Myocyte (in vitro differentiated cells): ENCODE results near the gene CDCA7. TPM values are rescaled to one million over a fixed set of nuclear protein-coding genes. Genes with fewer than 3 reads are reported as not detected.
"Not testable (repeated sequence)": the region's sequence is repeated elsewhere in the genome, so short reads cannot be mapped to it uniquely, and the experiment has no call there.

Experiments
- DNase-seq: peaks from one replicate; pipeline ENCODE4 v3.0.0-alpha.2; 2012; ENCODE audit warnings: low read depth
- total RNA-seq: library from RNA; depleted of rRNA; stranded (reverse); fragments of >200 nt; gene quantifications from 2 replicates; pipeline ENCODE4 v1.2.3, GENCODE V29; 2014

The CDCA7 gene
- total RNA-seq, 1 donor from 2014 or later, result 0.70 TPM

DNA sequence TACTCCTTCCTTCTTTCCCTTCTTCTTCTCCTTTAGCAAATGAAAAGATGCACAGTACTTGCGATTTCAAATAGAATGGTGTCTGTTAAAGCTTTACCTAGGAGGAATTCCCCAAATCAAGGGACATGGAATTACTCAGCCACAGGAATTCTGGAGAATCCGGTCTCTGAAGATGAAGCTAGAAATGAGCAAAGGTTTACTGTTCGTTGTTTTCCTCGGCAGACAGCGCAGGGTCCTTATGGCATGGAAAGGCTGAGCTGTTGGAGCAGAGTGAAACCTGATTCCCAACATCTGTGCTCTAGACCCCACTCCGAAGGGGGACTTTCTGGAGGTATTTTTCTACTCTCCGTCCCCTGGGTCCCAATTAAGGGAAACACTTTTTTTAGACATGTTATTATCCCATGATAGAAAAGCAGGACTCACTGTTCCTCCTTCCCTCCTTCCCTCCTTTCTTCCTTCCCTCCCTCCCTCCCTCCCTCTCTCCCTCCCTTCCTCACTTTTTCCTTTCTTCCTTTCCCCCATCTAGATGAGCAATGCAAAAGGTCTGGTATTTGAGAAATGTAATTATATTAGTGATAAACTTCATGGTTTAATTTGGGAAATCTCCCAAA is 47.1 kb downstream of the CDCA7 start:
- no peak for DNase-seq

DNA sequence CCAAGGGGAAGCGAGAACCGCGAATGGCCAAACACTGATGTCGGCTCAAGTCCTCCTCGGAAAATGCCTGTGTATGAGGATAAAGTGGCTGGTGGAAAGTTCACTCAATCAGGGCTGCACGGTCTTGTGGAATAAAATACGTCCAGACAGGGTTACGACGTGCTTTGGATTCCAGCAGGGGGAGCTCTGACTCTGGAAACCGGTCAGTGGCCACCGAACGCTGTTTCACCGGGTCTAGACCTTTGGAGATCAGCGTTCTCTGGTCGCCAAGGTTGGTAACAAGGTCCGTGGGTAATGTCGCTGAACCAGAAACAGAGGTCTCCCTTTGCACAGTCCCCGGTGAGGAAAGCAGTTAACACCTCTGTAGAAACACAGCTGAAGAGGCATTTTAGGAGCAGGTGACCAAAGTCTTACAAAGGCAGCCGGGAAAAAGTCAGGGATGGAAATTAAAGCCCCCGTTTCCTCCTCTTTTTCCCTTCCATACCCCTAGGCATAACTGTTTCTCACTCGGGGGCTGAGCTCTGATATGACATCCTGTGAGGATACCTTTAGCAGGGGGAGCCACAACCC is 47.8 kb downstream of the CDCA7 start:
- peak; percentile 85 for DNase-seq

DNA sequence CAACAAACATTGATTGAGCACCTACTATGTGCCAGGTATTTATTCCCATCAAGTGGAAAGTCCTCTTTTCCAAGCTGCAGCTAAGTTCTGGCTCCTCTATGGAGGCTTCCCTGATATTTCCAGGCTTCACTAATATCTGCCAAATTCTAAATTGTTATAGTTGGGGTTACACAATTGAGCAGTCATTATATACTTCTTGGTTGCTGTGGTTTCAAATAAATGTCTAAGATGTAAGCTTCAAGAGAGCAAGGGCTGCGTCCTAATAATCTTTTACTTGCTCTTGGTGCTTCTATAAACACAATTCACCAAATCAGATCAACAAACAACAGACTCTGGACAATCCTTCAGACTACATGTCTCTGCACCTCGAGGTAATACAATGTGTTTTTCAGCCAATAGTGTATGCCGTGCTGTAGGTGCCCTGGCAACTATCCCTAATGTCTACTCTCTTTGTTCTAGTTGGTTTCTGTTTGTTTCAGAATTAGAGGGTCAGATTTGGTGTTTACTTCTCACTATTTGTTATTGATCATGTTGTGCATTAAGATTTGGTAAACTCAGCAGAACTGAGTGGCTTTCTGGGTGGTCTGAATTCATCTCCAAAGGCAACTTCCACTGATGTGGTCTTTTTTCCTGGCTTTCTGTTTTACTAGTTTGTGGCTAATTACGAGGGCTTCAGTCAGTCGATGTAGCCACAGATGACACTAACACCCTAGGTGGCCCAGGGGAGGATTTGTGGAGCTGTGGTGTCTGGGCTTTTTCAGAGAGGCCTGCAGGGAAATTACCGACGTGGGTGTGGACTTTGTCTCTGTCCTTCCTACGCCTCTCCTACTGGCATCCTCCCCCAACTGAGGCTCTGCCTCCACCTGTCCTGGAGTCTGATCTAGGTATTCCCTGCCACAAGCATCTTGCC is 50.4 kb downstream of the CDCA7 start:
- no peak for DNase-seq

DNA sequence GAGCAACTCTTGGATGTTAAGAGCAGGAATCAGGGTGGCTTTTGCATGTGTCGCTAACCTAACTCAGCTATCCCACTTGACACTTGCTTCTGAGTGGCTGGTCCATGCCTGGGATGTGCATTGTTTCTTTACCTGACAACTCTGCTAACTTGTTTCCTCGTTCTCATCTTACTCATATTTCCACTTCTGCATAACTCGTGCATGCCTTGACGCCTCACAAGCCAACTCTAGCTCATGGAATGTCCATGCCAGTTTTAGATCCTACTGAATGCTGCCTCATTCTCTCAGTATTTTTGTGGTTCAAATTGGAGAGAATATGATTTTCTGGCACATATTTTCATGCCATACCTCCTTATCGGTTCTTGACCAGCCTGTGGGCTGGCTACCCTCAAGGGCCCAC is 52.5 kb downstream of the CDCA7 start:
- DNase-seq, result no peak

DNA sequence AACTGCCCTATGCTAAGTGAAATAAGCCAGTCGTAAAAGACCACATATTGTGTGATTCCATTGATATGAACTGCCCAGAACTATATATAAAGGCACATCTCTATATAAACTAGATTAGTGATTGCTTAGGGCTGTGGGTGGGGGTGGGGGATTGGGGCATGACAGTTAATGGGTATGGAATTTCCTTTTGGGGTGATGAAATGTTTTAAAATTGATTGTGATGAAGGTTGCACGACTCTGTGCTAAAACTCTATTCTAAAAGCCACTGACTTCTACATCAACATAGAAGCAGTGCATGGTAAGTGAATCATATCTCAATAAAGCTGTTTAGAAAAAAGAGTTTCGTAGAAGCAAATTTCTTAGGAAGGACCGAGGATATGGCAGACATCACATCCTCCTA is 53.0 kb downstream of the CDCA7 start:
- no peak for DNase-seq

DNA sequence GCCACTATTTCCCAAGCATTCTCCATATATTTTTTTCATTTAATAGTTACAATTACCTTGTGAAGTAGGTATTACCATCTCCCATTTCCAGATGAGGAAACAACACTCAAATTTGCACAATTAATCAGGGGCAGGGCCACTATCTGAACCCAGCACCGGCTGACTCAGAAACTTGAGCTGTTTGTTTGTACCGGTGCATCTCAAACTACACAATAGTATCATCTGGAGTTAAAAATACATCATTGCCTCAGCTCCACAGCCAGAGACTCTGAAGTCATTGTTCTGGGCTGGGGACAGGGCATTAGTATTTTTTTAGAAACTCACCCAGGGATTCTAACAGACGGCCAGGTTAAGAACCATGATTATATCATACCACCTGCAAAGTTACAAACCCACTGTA is 55.9 kb downstream of the CDCA7 start:
- DNase-seq, result peak; percentile 73

DNA sequence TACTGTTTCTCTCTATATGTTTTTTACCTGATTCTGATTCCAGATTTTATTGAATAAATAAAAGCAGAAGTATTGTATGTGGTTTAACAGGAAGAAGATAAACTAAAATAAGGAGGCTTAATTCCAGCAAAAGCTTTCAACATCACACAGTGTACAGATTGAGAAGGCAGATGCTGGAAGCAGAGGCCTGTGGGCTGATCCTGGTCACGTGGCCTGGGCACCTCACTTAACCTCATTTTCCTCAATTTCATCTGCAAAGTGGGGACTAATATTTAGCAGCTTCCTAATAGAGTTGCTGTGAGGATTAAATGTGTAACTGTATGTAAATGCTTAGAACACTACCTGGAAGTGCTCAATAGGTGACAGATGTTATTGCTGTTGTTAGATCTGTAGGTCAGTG is 58.0 kb downstream of the CDCA7 start:
- no peak for DNase-seq

DNA sequence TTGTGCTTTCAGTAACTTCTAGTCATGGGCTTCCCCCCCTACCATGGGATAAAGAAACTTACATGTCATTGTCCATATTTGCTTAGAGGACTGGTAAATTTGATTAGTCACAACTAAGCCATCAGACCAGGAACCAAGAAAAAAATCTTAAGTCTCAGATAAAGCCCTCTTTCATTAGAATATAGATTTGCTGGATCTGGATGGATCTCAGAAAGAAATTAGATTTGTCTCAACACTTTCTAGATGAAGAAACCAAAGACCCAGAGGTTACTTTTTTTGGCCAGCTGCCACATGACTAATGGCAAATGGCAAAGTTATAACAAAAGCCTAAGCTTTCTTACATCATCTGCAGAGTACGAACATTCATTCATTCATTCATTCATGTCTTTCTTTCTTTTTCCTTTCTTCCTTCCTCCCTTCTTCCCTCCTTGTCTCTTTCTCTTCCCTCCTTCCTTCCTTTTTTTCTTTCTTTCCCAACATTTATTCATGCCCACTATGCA is 60.2 kb downstream of the CDCA7 start:
- DNase-seq, result peak; percentile 49

DNA sequence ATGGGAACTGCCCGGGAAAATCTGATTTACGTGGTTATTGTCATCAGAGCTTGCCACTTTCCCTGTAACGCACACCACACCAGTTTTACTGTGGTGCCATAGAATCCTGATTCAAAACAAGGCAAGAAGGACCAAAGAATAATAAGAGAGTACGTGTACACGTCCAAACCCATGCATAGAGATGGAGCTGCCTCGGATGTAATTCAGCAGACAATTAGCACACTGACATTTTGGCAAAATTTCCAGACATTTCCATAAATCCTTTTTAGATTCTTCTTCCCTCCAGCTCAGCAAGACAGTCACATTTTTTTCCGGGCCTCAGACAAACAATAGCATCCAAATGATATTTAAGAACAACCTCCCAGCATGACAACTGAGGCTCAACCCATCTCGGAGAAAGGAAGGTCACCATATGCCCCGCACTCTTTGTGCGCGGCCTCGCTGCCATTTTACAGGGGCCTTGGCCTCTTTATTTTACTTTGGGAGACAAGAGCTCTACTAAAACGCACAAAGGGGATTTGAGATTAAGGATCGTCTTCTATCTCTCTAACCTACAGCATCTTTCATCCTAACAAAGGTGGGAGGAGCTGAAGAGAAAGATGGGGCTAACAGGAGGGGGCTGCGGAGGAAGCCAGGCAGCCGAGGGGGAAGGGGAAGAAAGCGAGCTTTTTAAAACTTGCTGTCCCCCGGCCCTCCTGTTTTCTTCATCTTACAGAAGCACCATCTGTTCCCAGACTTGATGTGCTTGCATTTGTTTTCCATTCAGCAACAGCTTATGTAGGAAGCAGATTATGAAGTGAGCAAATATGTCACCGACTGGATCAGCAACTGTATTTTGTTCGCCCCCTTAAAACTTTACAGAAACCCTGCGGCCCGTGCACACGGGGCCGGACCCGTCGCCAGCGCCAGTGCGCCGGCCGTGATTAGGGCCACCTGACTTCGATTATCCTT is 61.0 kb downstream of the CDCA7 start:
- DNase-seq, result no peak

DNA sequence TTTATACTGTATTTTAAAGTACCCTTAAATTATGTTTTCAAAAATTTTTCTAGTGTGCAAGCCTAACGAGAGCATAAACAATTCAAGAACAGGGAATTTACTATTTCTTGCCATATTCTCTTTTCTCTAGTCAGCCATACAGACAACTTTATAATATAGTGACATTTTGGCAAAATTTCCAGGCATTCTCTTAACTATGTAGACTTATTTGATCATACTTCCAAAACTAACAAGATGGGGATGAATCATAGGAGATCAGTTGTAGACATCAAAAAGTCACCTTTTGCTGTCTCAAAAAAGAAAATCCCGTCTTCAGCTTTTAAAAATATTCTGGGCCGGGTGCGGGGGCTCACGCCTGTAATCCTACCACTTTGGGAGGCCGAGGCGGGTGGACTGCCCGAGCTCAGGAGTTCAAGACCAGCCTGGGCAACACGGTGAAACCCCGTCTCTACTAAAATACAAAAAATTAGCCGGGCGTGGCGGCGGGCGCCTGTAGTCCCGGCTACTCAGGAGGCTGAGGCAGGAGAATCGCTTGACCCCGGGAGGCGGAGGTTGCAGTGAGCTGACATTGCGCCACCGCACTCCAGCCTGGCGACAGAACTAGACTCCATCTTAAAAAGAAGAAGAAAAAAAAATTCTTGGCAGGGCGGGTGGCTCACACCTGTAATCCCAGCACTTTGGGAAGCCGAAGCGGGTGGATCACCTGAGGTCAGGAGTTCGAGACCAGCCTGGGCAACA is 61.9 kb downstream of the CDCA7 start:
- not testable (repeated sequence) for DNase-seq

DNA sequence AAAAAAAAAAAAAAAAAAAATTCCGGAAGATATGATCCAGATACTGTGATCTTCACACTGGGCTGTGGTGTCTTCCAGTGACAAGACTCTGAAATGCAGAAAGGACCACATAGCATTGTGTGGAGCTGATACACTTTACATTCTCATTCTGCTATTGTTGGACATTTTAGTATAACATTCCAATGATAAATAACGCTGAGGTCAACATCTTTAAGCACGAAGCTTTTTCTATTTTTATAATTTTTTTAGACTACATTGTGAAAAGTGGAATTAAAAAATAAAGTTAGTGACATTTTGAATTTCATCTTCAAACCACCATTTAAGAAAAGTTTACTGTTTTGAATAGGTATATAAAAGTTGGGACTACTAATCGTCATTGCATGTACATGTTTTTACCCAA is 62.7 kb downstream of the CDCA7 start:
- DNase-seq, result no peak

DNA sequence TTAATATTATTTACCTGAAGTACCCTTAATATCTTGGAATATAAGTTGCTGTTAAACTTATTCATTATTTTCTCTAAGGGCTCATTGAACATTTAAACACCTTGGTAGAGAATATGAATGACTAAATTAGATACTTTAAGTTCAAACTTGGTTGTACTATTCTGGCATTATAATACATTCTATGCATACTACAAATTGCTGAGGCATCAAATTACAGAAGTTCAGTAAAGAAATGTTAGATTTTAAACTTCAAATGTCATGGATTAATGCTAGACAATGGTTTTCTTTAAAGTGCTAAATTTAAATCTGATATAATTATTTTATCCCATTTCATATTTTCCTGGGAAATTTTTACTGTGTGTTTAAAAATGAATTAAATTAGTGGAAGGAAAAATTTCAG is 63.1 kb downstream of the CDCA7 start:
- no peak for DNase-seq
